PC-3 (cell line): ENCODE results near the gene TMEM107. TPM values are rescaled to one million over a fixed set of nuclear protein-coding genes. Genes with fewer than 3 reads are reported as not detected.

Experiments
- ATAC-seq: fragments of 200-7000 bp; cut with Tn5 transposase; 2 replicates; pipeline ENCODE4 v1.9.1; 2020; ENCODE audit warnings: mild to moderate bottlenecking, moderate library complexity
- BruUV-seq: library from RNA; stranded (reverse); fragments of 400-500 nt; replicated peaks from 2 replicates; lab custom pipeline; 2021; lab: Mats Ljungman, UMichigan
- CTCF ChIA-PET: fragments of 300-600 bp; sonication (Branson Sonifier 250); formaldehyde crosslinking; loops from one replicate; lab custom pipeline; 2022; ENCODE audit warnings: antibody characterized with exemption; lab: Charles Lee
- POLR2A ChIA-PET: fragments of 300-600 bp; sonication (Branson Sonifier 250); formaldehyde crosslinking; loops from one replicate; lab custom pipeline; 2022; ENCODE audit warnings: antibody characterized with exemption; ENCODE audit not compliant: unreplicated experiment; lab: Charles Lee
- DNase-seq: peaks from one replicate; pipeline ENCODE4 v3.0.0-alpha.2; 2015
- H2AFZ ChIP-seq: fragments of 300-600 bp; sonication (generic); 2 replicates; pipeline ENCODE4 v1.6.0; 2016; ENCODE audit warnings: antibody characterized with exemption, low read length
- H3F3A ChIP-seq: fragments of 300-600 bp; sonication (generic); one replicate; pipeline ENCODE4 v1.6.0; 2017; ENCODE audit warnings: antibody characterized with exemption, low read length, control low read depth, mild to moderate bottlenecking; ENCODE audit not compliant: unreplicated experiment
- H3K27ac ChIP-seq: fragments of 300-600 bp; sonication (generic); 2 replicates; pipeline ENCODE4 v1.5.1; 2016; ENCODE audit warnings: mild to moderate bottlenecking, low read length
- H3K27me3 ChIP-seq: fragments of 300-600 bp; sonication (generic); 2 replicates; pipeline ENCODE4 v1.6.1; 2016; ENCODE audit warnings: low read length, mixed read lengths
- H3K36me3 ChIP-seq: fragments of 300-600 bp; sonication (generic); 2 replicates; pipeline ENCODE4 v1.6.1; 2016; ENCODE audit warnings: low read depth, mixed run types, low read length, mixed read lengths
- H3K4me1 ChIP-seq: fragments of 300-600 bp; sonication (generic); 2 replicates; pipeline ENCODE4 v1.5.1; 2016; ENCODE audit warnings: low read length; ENCODE audit not compliant: insufficient read depth
- H3K4me2 ChIP-seq: fragments of 300-600 bp; sonication (generic); 2 replicates; pipeline ENCODE4 v1.6.0; 2016; ENCODE audit warnings: low read length
- H3K4me3 ChIP-seq: fragments of 300-600 bp; sonication (generic); 2 replicates; pipeline ENCODE4 v1.5.1; 2016; ENCODE audit warnings: mild to moderate bottlenecking, low read length, mixed read lengths
- H3K79me2 ChIP-seq: fragments of 300-600 bp; sonication (generic); 2 replicates; pipeline ENCODE4 v1.6.1; 2017; ENCODE audit warnings: low read length, mixed read lengths
- H3K9ac ChIP-seq: fragments of 300-600 bp; sonication (generic); 2 replicates; pipeline ENCODE4 v1.6.0; 2016; ENCODE audit warnings: mild to moderate bottlenecking, low read length
- H3K9me2 ChIP-seq: fragments of 300-600 bp; sonication (generic); replicated peaks from 2 replicates; pipeline ENCODE4 v1.6.1; 2016; ENCODE audit warnings: mixed run types, low read length, mixed read lengths
- H3K9me3 ChIP-seq: fragments of 300-600 bp; sonication (generic); 2 replicates; pipeline ENCODE4 v1.6.1; 2016; ENCODE audit warnings: low read length, mixed read lengths
- H4K20me1 ChIP-seq: fragments of 300-600 bp; sonication (generic); 2 replicates; pipeline ENCODE4 v1.6.1; 2016; ENCODE audit warnings: low read length, mixed read lengths
- EZH2 ChIP-seq: fragments of 300-600 bp; sonication (generic); IDR thresholded peaks from one replicate; pipeline ENCODE4 v1.6.1; 2017; ENCODE audit warnings: antibody characterized with exemption, mild to moderate bottlenecking, low read length; ENCODE audit not compliant: unreplicated experiment
- EZH2phosphoT487 ChIP-seq: fragments of 300-600 bp; sonication (generic); IDR thresholded peaks from 2 replicates; pipeline ENCODE4 v1.6.1; 2018; ENCODE audit warnings: mild to moderate bottlenecking, antibody characterized with exemption, low read length, borderline replicate concordance
- intact Hi-C: fragments of 100-400 bp; cut with micrococcal nuclease; formaldehyde crosslinking; loops from 2 replicates; pipeline ENCODE4 v1.9.0; 2023
- total RNA-seq: library from RNA; depleted of rRNA; stranded (reverse); fragments of >200 nt; gene quantifications from 2 replicates; pipeline ENCODE4 v1.2.3, GENCODE V29; 2014
- TF ChIP-seq, protein P1 (sequence below): fragments of 300-600 bp; sonication (generic); conservative IDR thresholded peaks from 2 replicates; pipeline ENCODE4 v1.5.1; 2017; ENCODE audit warnings: antibody characterized with exemption, low read depth, mild to moderate bottlenecking, low read length

Gene TMEM107
- total RNA-seq, 1 experiment from 2014 or later, result 19.0 TPM

DNA sequence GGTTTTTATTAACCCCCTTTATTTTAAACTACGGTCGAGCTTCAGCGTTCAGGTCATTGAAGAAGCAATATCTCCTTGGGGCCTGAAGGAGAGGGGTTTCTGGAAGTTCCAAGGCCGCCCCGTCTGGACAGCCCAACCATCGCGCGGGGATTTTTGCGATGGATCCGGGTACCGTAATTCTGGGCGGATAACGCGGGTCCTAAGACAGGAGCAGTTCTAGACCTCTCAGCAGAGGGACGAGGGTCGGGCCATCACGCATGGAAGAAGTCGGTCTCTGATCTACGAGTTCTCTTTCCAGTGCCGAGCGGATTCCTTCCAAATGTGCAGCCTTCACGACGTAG lies 10.2 kb upstream of the TMEM107 start:
- peak overlapping the region; percentile 63; the same call in 1 of the 2 replicates for H3K9ac ChIP-seq
- no peak for ATAC-seq
- H3K36me3 ChIP-seq, result no peaks in the 10 kb centered on the region

DNA sequence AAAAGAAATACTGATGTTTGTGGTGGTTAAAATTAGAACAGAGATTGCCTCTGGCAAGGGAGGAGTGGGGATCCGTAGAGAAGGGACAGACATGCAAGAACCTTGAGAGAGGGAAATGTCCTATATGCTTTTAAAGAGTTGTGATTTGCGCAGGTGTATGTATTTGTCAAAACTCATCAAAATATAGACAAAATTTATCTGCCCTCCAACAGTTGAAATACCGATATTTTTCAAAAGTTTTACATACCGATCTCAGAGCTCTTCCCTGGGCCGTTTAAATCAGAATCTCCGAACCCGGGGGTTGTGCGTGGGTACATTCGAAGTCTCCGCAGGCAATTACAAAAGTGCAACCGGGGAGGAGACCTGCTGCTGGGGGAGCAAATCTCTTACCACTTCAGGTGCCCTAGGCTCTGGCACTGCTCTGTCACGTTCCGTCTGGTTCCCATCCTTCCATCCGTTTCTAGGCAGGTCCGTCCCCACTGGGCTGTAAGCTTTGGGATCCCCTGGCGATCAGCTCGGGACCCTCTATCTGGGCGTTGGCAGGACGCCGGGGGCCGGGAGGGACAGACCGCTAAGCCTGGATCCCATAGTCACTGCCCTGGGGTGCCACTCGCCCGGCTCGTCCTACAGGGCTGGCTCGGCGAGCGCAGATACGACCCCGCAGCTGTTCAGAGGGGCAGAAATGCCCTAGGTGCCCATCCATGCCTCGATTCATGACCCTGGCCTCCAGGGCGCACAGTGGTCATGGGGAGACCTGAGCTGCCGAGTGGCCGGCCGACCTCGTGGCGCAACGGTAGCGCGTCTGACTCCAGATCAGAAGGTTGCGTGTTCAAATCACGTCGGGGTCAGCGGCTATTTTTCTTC lies 9.6 kb upstream of the TMEM107 start:
- H3K4me3 ChIP-seq, result peak overlapping the region; percentile 88
- no peaks in the 10 kb centered on the region for H3F3A ChIP-seq
- peaks cover 16% of the 10 kb centered on the region for H3K79me2 ChIP-seq
- no peaks in the 10 kb centered on the region for H3K9me2 ChIP-seq
- H3K9me3 ChIP-seq, result no peaks in the 10 kb centered on the region
- H3K9ac ChIP-seq, result peak overlapping the region; percentile 63
- peak overlapping the region; percentile 92 for H2AFZ ChIP-seq
- peak overlapping the region; percentile 41; the same call in 1 of the 2 replicates for H3K27ac ChIP-seq
- ChIA-PET CTCF (interaction anchor here (1.2 kb wide), 1 partner anchor 126 kb away, joined by 3 read pairs; no protein-coding TSS in a partner anchor), POLR2A (no interaction called here)
- no peak for TF ChIP-seq EZH2
- TF ChIP-seq, protein P1, sequence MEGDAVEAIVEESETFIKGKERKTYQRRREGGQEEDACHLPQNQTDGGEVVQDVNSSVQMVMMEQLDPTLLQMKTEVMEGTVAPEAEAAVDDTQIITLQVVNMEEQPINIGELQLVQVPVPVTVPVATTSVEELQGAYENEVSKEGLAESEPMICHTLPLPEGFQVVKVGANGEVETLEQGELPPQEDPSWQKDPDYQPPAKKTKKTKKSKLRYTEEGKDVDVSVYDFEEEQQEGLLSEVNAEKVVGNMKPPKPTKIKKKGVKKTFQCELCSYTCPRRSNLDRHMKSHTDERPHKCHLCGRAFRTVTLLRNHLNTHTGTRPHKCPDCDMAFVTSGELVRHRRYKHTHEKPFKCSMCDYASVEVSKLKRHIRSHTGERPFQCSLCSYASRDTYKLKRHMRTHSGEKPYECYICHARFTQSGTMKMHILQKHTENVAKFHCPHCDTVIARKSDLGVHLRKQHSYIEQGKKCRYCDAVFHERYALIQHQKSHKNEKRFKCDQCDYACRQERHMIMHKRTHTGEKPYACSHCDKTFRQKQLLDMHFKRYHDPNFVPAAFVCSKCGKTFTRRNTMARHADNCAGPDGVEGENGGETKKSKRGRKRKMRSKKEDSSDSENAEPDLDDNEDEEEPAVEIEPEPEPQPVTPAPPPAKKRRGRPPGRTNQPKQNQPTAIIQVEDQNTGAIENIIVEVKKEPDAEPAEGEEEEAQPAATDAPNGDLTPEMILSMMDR, result no peak
- TF ChIP-seq EZH2phosphoT487, result no peak
- no peaks in the 10 kb centered on the region for H4K20me1 ChIP-seq
- no peaks in the 10 kb centered on the region for H3K27me3 ChIP-seq
- H3K4me2 ChIP-seq, result peak overlapping the region; percentile 99
- peaks cover 19% of the 10 kb centered on the region for H3K4me1 ChIP-seq
- peak; percentile 76 for DNase-seq
- H3K36me3 ChIP-seq, result no peaks in the 10 kb centered on the region
- intact Hi-C loops, result loop anchor here (2.0 kb wide), 1 partner anchor 63 kb away; the partner anchor contains the start of genes CTC1 and PFAS
- no TSS peak for BruUV-seq
- peak; percentile 0; the same call in 1 of the 2 replicates for ATAC-seq

More for the DNA sequence above, 10.2 kb upstream of the TMEM107 start:
- POLR2A ChIA-PET, result no interaction called here
- H3K9me2 ChIP-seq, result no peaks in the 10 kb centered on the region
- H3K27ac ChIP-seq, result peak overlapping the region; percentile 41
- H2AFZ ChIP-seq, result peak overlapping the region; percentile 92
- CTCF ChIA-PET, result interaction anchor here (1.2 kb wide), 1 partner anchor 126 kb away, joined by 3 read pairs; no protein-coding TSS in a partner anchor
- peak overlapping the region; percentile 88 for H3K4me3 ChIP-seq
- peaks cover 19% of the 10 kb centered on the region for H3K4me1 ChIP-seq
- H3K9me3 ChIP-seq, result no peaks in the 10 kb centered on the region
- DNase-seq, result no peak
- no peaks in the 10 kb centered on the region for H4K20me1 ChIP-seq
- no peaks in the 10 kb centered on the region for H3F3A ChIP-seq
- TF ChIP-seq EZH2 (no peak), EZH2phosphoT487 (no peak)
- TF ChIP-seq, protein P1, result no peak
- H3K27me3 ChIP-seq, result no peaks in the 10 kb centered on the region
- BruUV-seq, result no TSS peak
- H3K79me2 ChIP-seq, result peaks cover 16% of the 10 kb centered on the region
- intact Hi-C loops, result loop anchor here (2.0 kb wide), 1 partner anchor 62 kb away; the partner anchor contains the start of genes CTC1 and PFAS
- peak overlapping the region; percentile 99 for H3K4me2 ChIP-seq
